ENCODE data around the gene ERVW-1.

DNA sequence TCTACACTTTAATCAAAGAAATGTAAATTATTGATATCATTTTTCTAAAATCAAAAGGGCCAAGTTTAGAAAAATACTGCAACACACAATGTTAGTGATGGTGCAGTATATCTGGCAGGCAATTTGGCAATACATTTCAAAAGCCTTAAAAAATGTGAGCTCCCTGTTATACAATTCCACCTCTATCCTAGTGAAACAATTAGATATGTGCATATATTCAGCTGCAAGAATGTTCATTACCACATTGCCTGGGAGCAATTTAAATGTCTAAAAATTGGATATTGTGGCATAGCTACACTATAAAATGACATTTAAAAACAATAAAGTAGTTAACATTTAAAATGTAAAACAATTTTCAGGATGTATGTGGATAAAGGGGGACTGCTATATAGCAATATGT, 10.1 kb upstream of the ERVW-1 start:
- TF ChIP-seq, protein P1, sequence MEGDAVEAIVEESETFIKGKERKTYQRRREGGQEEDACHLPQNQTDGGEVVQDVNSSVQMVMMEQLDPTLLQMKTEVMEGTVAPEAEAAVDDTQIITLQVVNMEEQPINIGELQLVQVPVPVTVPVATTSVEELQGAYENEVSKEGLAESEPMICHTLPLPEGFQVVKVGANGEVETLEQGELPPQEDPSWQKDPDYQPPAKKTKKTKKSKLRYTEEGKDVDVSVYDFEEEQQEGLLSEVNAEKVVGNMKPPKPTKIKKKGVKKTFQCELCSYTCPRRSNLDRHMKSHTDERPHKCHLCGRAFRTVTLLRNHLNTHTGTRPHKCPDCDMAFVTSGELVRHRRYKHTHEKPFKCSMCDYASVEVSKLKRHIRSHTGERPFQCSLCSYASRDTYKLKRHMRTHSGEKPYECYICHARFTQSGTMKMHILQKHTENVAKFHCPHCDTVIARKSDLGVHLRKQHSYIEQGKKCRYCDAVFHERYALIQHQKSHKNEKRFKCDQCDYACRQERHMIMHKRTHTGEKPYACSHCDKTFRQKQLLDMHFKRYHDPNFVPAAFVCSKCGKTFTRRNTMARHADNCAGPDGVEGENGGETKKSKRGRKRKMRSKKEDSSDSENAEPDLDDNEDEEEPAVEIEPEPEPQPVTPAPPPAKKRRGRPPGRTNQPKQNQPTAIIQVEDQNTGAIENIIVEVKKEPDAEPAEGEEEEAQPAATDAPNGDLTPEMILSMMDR (optimal IDR thresholded peaks at IDR 0.05 in 1 of 3, IDR thresholded peaks at IDR 0.05 in 1 of 3, conservative IDR thresholded peaks at IDR 0.05 in 1 of 3; ENCODE audit: extremely low read depth in 1 of 3, insufficient read depth in 2 of 3, low read length in 3 of 3), result no peak
- no peak for TF ChIP-seq EZH2 (IDR thresholded peaks at IDR 0.05; ENCODE audit: low read length)

All from keratinocyte (primary cell).